ENCODE measurements around the gene TCL1A.

DNA sequence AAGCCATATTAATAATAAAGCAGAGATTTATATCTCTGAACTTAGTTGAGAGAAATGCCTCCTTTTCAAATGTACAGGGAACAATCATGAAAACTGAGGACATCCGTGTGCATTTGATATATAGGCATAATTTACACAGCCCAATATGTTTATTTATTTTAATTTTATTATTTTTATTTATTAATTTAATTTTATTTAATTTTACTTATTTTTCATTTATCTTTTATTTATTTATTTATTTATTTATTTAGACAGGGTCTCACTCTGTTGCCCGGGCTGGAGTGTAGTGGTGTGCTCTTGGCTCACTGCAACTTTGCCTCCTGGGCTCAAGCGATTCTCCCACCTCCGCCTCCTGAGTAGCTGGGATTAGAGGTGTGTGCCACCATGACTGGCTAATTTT, 8.4 kb downstream of the TCL1A start:
- TF ChIP-seq POLR2AphosphoS5 (IDR thresholded peaks at IDR 0.05; ENCODE audit: borderline replicate concordance, low read depth, low read length) (no peak), EZH2 (IDR thresholded peaks at IDR 0.05) (no peak), FOXP2 (optimal IDR thresholded peaks at IDR 0.05; ENCODE audit: control extremely low read depth, extremely low read length, insufficient read depth) (no peak)
